Fibroblast of lung (primary cell): ENCODE measurements around the gene TUBGCP5. TPM values are rescaled to one million over a fixed set of nuclear protein-coding genes. Genes with fewer than 3 reads are reported as not detected.
"Not testable (repeated sequence)": the region's sequence is repeated elsewhere in the genome, so short reads cannot be mapped to it uniquely, and the experiment has no call there.

Experiments used
- DNase-seq, 2 donors: peaks; one replicate each; pipeline versions ENCODE4 v3.0.0 to v3.0.0-alpha.2; 2010; ENCODE audit warnings: low read depth in 2 of 2
- H2AFZ ChIP-seq: 2 replicates; pipeline ENCODE4 v1.5.1; 2012; ENCODE audit warnings: low read length, control low read depth, inconsistent platforms
- H3K27ac ChIP-seq: 2 replicates; pipeline ENCODE4 v1.5.1; 2011; ENCODE audit warnings: low read length, control low read depth; ENCODE audit not compliant: insufficient read depth
- H3K27me3 ChIP-seq: 2 replicates; pipeline ENCODE4 v1.5.1; 2011; ENCODE audit warnings: mild to moderate bottlenecking, low read length; ENCODE audit not compliant: control insufficient read depth, insufficient read depth
- H3K36me3 ChIP-seq: 2 replicates; pipeline ENCODE4 v1.5.1; 2011; ENCODE audit warnings: low read length; ENCODE audit not compliant: control insufficient read depth, insufficient read depth
- H3K4me1 ChIP-seq: 2 replicates; pipeline ENCODE4 v1.5.1; 2011; ENCODE audit warnings: low read length; ENCODE audit not compliant: control insufficient read depth, insufficient read depth; ENCODE audit errors: extremely low read depth
- H3K4me2 ChIP-seq: 2 replicates; pipeline ENCODE4 v1.5.1; 2011; ENCODE audit warnings: low read length, control low read depth; ENCODE audit not compliant: insufficient read depth; ENCODE audit errors: extremely low read depth
- H3K4me3 ChIP-seq, 4 experiments: fragments of 200-600 bp in 1 of 4; sonication (generic) in 1 of 4; replicated peaks in 1 of 4; 2 replicates each; pipeline ENCODE4 v1.5.1; 2011 to 2016; ENCODE audit warnings: low read length in 4 of 4, low read depth in 3 of 4, mild to moderate bottlenecking in 3 of 4, control low read depth in 2 of 4, inconsistent platforms in 1 of 4, mixed read lengths in 1 of 4; ENCODE audit not compliant: insufficient read depth in 1 of 4; ENCODE audit errors: control extremely low read depth in 1 of 4
- H3K79me2 ChIP-seq: 2 replicates; pipeline ENCODE4 v1.5.1; 2012; ENCODE audit warnings: mild to moderate bottlenecking, low read length, inconsistent platforms; ENCODE audit not compliant: control insufficient read depth, insufficient read depth
- H3K9ac ChIP-seq: 2 replicates; pipeline ENCODE4 v1.5.1; 2011; ENCODE audit warnings: mild to moderate bottlenecking, low read length, control low read depth; ENCODE audit not compliant: insufficient read depth
- H3K9me3 ChIP-seq: 2 replicates; pipeline ENCODE4 v1.5.1; 2012; ENCODE audit warnings: low read depth, low read length; ENCODE audit not compliant: control insufficient read depth, insufficient read depth
- H4K20me1 ChIP-seq: 2 replicates; pipeline ENCODE4 v1.5.1; 2011; ENCODE audit warnings: low read length; ENCODE audit not compliant: control insufficient read depth, insufficient read depth; ENCODE audit errors: extremely low read depth
- EZH2 ChIP-seq: IDR thresholded peaks from 2 replicates; pipeline ENCODE4 v1.5.1; 2012; ENCODE audit warnings: low read length, control low read depth, mild to moderate bottlenecking; ENCODE audit errors: missing control alignments
- polyA plus RNA-seq, 2 donors: library from polyadenylated mRNA; depleted of rRNA in 1 of 2; stranded (reverse) in 1 of 2; unstranded in 1 of 2; fragments of >200 nt; gene quantifications; 2 replicates each; pipeline ENCODE4 v1.2.1, GENCODE V29; 2011 to 2012; ENCODE audit warnings: missing spikeins in 1 of 2
- total RNA-seq: library from RNA; depleted of rRNA; stranded (reverse); fragments of >200 nt; gene quantifications from 2 replicates; pipeline ENCODE4 v1.2.1, GENCODE V29; 2014
- TF ChIP-seq, protein P1 (sequence below), 2 donors: IDR thresholded peaks in 1 of 2; conservative IDR thresholded peaks in 1 of 2; 1 replicate in 1 of 2; 2 replicates in 1 of 2; pipeline ENCODE4 v1.5.1; 2011 to 2012; ENCODE audit warnings: low read length in 2 of 2, control low read depth in 1 of 2, inconsistent platforms in 1 of 2, low read depth in 1 of 2, mild to moderate bottlenecking in 1 of 2

The TUBGCP5 gene
- total and polyA plus RNA-seq, 2 donors (not counting 1 experiment from before 2014, with no cell fraction given), result 17.0 to 22.0 TPM

DNA sequence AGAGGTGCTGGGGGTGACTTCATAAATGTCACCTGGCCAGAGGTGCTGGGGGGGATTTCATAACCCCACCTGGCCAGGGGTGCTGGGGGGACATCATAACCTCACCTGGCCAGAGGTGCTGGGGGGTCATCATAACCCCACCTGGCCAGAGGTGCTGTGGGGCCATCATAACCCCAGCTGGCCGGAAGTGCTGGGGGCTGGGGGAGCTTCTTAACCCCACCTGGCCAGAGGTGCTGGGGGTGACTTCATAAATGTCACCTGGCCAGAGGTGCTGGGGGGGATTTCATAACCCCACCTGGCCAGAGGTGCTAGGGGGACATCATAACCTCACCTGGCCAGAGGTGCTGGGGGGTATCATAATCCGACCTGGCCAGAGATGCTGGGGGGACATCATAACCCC lies 4.6 kb upstream of the TUBGCP5 start:
- not testable (repeated sequence) for H3K4me2 ChIP-seq, H3K27me3 ChIP-seq, H3K9ac ChIP-seq, H3K9me3 ChIP-seq, H2AFZ ChIP-seq, H4K20me1 ChIP-seq, H3K27ac ChIP-seq, H3K79me2 ChIP-seq, DNase-seq, H3K4me1 ChIP-seq, H3K36me3 ChIP-seq, H3K4me3 ChIP-seq

DNA sequence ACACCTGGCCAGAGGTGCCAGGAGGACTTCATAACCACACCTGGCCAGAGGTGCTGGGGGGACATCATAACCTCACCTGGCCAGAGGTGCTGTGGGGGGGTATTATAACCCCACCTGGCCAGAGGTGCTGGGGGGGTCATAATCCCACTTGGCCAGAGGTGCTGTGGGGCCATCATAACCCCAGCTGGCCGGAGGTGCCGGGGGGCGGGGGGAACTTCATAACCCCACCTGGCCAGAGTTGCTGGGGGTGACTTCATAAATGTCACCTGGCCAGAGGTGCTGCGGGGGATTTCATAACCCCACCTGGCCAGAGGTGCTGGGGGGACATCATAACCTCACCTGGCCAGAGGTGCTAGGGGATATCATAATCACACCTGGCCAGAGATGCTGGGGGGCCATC lies 4.2 kb upstream of the TUBGCP5 start:
- H4K20me1 ChIP-seq, H3K9ac ChIP-seq, H3K9me3 ChIP-seq, H3K27ac ChIP-seq, H3K4me3 ChIP-seq, DNase-seq, H3K4me1 ChIP-seq, H3K36me3 ChIP-seq, H2AFZ ChIP-seq, H3K4me2 ChIP-seq, H3K79me2 ChIP-seq, H3K27me3 ChIP-seq: not testable (repeated sequence)

DNA sequence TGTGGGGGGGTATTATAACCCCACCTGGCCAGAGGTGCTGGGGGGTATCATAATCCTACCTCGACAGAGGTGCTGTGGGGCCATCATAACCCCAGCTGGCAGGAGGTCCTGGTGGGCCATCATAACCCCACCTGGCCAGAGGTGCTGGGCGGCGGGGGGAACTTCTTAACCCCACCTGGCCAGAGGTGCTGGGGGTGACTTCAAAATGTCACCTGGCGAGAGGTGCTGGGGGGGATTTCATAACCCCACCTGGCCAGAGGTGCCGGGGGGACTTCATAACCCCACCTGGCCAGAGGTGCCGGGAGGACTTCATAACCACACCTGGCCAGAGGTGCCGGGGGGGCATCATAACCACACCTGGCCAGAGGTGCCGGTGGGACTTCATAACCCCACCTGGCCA lies 2.4 kb upstream of the TUBGCP5 start:
- not testable (repeated sequence) for H3K9ac ChIP-seq, H3K9me3 ChIP-seq, H3K4me2 ChIP-seq, H3K27ac ChIP-seq, DNase-seq, H3K4me1 ChIP-seq, H3K36me3 ChIP-seq, H2AFZ ChIP-seq, H3K27me3 ChIP-seq, H3K79me2 ChIP-seq, H3K4me3 ChIP-seq, H4K20me1 ChIP-seq

DNA sequence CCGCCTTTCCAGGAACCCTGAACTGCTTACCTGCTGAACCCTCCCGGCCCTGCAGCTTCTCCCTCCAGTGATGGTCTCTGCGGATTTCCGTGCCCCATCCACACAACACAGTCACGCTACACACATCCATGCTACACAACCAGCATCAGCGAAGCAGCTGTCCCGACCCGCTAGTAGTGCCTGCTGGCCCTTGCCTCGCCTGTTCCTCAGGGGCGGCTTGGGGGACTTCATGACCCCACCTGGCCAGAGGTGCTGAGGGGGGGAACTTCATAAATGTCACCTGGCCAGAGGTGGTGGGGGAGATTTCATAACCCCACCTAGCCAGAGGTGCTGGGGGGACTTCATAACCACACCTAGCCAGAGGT lies 530 bp upstream of the TUBGCP5 start:
- no peaks in the 10 kb centered on the region for H3K9me3 ChIP-seq
- peak overlapping the region; percentile 86 for H2AFZ ChIP-seq
- no peaks in the 10 kb centered on the region for H3K36me3 ChIP-seq
- no peak for DNase-seq
- no peaks in the 10 kb centered on the region for H4K20me1 ChIP-seq
- H3K27ac ChIP-seq, result peak overlapping the region; percentile 83
- H3K79me2 ChIP-seq, result peaks cover 8% of the 10 kb centered on the region
- no peaks in the 10 kb centered on the region for H3K4me1 ChIP-seq
- no peak for TF ChIP-seq EZH2
- TF ChIP-seq, protein P1, sequence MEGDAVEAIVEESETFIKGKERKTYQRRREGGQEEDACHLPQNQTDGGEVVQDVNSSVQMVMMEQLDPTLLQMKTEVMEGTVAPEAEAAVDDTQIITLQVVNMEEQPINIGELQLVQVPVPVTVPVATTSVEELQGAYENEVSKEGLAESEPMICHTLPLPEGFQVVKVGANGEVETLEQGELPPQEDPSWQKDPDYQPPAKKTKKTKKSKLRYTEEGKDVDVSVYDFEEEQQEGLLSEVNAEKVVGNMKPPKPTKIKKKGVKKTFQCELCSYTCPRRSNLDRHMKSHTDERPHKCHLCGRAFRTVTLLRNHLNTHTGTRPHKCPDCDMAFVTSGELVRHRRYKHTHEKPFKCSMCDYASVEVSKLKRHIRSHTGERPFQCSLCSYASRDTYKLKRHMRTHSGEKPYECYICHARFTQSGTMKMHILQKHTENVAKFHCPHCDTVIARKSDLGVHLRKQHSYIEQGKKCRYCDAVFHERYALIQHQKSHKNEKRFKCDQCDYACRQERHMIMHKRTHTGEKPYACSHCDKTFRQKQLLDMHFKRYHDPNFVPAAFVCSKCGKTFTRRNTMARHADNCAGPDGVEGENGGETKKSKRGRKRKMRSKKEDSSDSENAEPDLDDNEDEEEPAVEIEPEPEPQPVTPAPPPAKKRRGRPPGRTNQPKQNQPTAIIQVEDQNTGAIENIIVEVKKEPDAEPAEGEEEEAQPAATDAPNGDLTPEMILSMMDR (conservative IDR thresholded peaks at IDR 0.05 in 1 of 2, IDR thresholded peaks at IDR 0.05 in 1 of 2; ENCODE audit: low read depth in 1 of 2, low read length in 2 of 2), result no peak
- H3K4me3 ChIP-seq, result peak overlapping the region; percentile 70 to 85 (median 78)
- no peaks in the 10 kb centered on the region for H3K27me3 ChIP-seq
- H3K9ac ChIP-seq, result peak overlapping the region; percentile 32
- H3K4me2 ChIP-seq, result peak overlapping the region; percentile 93
